GM12801 (cell line): ENCODE measurements around the gene SRP9.

Experiments
- CTCF ChIP-seq: IDR thresholded peaks from one replicate; pipeline ENCODE4 v1.5.1; 2011; ENCODE audit warnings: control low read depth; ENCODE audit not compliant: insufficient read length; ENCODE audit errors: extremely low read depth

SRP9 gene

GRCh38 chr1:225767634-225768540 is 9.7 kb upstream of the SRP9 start:
- TF ChIP-seq CTCF: no peak

DNA sequence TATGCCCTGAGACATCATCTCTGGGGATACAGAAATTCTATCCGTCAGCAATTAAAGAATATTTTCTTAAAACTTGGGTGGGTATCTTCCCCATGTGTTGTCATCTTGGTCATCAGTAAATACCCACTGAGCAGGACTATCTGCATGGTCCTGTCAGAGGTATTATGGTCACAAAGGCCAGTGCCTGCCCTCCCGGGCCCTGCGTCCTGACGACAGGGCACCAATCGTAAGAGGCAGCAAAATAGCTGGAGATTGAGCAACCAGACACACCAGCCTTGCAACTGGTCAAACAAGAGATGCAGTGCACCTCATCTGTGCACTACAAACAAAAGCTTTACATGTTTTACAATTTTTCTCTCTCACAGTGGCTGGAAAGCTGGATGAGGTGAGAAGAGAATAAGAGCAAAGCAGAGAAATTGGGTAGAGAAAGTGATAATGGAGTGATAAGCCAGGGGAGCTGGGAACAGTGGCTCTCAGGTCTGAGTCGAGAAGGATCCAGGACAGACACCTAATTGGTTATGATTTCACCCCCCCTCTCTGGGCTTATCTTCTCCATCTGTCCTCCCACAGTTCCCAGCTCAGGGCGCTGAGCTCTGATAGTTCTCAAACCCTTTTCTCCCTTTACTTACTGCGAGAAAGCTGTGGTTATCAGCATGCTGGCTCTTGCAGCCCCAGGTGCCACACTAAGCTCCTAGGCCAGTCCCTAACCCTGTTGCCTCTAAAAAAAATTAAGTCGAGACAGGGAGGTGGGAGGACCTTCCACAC is 8.8 kb upstream of the SRP9 start:
- no peak for TF ChIP-seq CTCF

- TF ChIP-seq CTCF: no peak
These were observed 7.9 kb upstream of the SRP9 start for GRCh38 chr1:225769687-225770086.

DNA sequence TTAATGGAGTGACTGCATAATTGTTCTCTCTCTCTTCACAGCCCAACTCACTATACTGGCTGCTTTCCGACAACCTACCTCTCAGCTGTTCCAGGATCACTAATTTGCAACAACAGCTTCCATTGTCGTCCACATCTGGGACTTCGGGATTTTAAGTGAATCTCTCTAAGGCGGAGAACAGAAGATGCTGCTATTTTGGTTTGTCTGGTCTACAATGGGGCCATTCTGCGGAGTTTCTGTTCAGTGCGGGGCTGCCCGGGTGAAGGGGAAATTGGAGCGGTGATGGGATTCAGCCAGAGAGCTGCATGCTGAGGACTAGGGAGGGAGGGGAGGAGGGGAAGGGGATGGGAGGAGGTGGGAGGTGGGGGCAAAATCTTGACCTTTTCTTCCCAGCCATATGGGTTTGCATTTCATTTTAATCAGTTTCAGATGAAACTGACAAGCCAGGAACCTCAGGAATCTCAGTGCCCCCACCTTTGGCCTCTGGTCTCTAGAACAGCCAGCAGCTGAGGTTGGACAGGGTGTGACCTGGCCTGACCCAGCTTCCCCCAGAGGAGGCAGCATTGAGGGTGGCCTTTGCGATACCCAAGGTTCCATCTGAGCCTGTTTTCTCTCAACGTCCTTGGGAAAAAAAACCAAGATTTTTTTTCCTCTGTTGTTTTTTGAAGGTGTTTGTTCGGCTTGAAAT is 6.9 kb upstream of the SRP9 start:
- no peak for TF ChIP-seq CTCF

- no peak for TF ChIP-seq CTCF
These were observed 5.8 kb upstream of the SRP9 start for GRCh38 chr1:225771661-225772322.

- no peak for TF ChIP-seq CTCF
These were observed 5.3 kb upstream of the SRP9 start for GRCh38 chr1:225772323-225772768.
